WTC11 (cell line): ENCODE data around the gene RNF126.
"Not testable (repeated sequence)": the region's sequence is repeated elsewhere in the genome, so short reads cannot be mapped to it uniquely, and the experiment has no call there.

Source experiments
- CTCF ChIP-seq: fragments of 200-600 bp; IDR thresholded peaks from 2 replicates; pipeline ENCODE4 v1.8.0; 2022; ENCODE audit warnings: antibody characterized with exemption
- GABPB1 ChIP-seq: sonication (generic); formaldehyde crosslinking; IDR thresholded peaks from 2 replicates; pipeline ENCODE4 v1.8.1; 2023; ENCODE audit warnings: mild to moderate bottlenecking, missing genetic modification reagents
- GTF2I ChIP-seq: fragments of 250-450 bp; sonication (Bioruptor Pico); conservative IDR thresholded peaks from 2 replicates; pipeline ENCODE4 v1.4.0; 2021; ENCODE audit warnings: mild to moderate bottlenecking
- IRF1 ChIP-seq: sonication (generic); formaldehyde crosslinking; IDR thresholded peaks from 2 replicates; pipeline ENCODE4 v1.8.0; 2023; ENCODE audit warnings: missing genetic modification reagents
- NR2C2 ChIP-seq: sonication (generic); formaldehyde crosslinking; IDR thresholded peaks from 2 replicates; pipeline ENCODE4 v1.8.0; 2022; ENCODE audit warnings: mild to moderate bottlenecking, missing genetic modification reagents
- NR3C1 ChIP-seq: sonication (generic); formaldehyde crosslinking; conservative IDR thresholded peaks from 2 replicates; pipeline ENCODE4 v1.8.1; 2023; ENCODE audit warnings: low read depth, mild to moderate bottlenecking, missing genetic modification reagents
- TCF7 ChIP-seq: sonication (generic); formaldehyde crosslinking; IDR thresholded peaks from 2 replicates; pipeline ENCODE4 v1.8.0; 2022; ENCODE audit warnings: mild to moderate bottlenecking, low read depth, missing genetic modification reagents, moderate library complexity

DNA sequence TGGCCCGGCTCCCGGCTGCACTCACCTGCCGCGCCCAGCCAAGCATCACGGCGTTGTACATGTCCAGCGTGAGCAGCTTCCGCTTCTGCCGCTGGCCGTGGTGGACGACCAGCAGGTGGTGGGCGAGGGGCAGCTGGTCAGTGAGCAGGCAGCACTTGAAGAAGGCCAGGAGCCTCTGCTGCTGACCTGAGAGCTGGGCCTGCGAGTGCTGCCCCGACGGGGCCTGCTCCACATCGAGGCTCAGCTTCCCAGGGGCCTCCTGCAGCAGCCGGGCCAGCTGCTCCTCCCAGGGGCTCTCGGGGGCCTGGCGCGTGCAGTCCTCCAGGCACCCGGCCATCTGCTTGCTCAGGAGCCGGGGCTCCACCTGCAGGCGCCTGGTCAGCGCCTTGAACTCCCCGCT, 33.5 kb downstream of the RNF126 start:
- TF ChIP-seq CTCF; GTF2I; GABPB1 (CRISPR knock-in tag); NR3C1 (CRISPR knock-in tag); NR2C2 (CRISPR knock-in tag); IRF1 (CRISPR knock-in tag); TCF7 (CRISPR knock-in tag): not testable (repeated sequence)
